ENCODE measurements around the gene DHODH.
"Not testable (repeated sequence)": the region's sequence is repeated elsewhere in the genome, so short reads cannot be mapped to it uniquely, and the experiment has no call there.

DHODH gene

DNA sequence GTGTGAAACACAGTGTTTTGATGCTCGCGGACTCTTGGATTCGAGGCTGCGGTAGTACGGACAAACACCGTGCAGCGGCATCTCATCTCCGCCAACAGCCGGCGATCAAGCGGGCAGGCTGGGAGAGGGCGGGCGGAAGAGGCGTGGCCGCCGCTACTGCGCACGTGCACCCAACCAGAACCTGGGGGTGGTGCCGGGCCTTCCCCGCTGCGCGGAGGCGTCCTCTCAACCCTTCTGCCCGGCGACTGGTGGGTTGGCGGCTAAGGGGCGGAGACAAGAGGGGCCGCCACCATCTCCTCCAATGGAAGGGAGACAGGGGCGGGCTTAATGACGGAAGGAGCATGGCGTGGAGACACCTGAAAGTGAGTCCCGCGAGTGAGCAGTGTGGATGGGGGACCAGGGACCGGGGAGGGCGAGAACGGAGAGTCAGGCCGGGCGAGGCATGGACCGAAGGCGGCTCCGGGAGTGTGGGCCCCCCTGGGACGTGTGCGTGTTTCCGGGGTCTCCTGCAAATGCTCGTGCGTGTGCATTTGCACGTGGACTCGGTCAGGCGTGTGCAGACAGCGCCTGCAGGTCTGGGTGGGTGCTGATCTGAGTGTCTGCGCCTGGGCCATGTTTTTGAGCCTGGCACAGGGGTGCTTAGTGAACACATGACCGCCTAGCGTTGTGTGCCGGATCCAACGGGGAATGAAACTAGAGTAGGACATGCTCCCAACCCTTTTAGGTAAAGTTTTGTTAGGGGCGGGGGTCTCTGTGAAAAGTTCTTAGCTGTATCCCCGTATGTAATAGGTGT, at the start of gene DHODH:
Gene DHODH, plus strand, starts transcription at position 321 of the 793 bp plus-strand sequence. Its CDS starts 21 bp downstream, at position 342.
- DNase-seq: peak; percentile 41

DNA sequence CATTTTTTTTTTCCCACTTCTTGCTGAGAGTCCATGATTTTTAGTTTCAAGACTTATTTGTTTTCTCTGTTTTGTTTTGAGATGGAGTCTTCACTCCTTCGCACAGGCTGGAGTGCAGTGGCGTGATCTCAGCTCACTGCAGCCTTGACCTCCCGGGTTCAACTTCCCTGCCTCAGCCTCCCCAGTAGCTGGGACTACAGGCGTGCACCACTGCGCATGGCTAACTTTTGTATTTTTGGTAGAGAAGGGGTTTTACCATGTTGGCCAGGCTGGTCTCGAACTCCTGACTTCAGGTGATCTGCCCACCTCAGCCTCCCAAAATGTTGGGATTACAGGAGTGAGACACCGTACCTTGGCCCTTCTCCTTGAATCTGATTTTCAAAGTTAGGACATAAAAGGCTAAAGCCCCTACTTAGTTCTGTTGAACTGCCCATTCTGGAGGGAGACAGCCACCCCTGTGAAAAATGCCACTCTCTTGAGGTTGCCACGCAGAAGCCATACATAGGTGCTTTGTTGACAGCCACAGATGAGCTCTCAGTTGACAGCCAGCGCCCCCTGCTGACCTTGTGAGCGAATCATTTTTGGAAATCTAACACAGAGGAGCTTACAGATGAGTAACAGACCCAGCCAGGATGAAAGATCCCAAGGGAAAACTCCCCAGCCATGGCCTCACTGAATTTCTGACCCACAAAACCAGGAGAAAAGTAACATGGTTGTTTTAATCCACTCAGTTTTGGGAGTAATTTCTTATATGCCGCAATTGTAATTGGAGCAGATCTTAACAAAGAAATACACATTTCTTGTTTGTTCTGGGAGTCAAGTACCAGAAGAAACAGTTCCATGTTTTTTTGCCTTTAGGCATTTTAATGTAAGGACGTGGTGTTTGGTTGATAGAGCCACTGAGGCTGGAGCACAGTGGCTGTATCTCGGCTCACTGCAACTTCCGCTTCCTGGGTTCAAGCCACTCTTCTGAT, 47.2 kb upstream of the DHODH start:
- no peak for DNase-seq

DNA sequence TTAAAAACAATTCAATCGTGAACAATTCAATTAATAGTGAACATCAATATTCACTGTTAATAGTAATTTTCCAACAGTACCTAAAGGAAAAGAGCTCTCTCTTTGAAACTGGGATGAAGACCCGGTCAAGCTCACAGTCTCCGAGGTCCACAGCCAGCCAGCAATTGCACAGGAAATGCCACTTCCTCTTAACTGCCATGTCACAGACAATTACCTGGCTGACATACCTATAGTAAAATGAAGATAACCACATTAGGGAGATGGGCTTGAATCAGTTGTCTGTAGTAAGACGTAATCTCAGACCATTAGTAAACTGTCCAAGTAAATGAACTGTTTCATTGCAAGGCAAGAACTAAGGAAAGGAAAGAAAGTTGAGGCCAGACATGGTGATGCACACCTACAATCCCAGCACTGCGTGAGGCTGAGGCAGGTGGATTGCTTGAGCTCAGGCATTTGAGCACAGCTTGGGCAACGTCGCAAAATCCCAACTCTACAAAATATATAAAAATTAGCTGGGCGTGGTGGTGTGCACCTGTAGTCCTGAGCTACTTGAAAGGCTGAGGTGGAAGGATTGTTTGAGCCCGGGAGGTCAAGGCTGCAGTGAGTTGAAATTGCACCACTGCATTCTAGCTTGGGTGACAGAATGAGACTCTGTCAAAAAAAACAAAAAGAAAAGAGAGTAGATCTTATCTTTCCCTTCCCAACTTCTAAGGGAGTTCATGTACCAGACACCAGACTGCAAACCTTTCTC, 45.2 kb upstream of the DHODH start:
- DNase-seq: no peak

DNA sequence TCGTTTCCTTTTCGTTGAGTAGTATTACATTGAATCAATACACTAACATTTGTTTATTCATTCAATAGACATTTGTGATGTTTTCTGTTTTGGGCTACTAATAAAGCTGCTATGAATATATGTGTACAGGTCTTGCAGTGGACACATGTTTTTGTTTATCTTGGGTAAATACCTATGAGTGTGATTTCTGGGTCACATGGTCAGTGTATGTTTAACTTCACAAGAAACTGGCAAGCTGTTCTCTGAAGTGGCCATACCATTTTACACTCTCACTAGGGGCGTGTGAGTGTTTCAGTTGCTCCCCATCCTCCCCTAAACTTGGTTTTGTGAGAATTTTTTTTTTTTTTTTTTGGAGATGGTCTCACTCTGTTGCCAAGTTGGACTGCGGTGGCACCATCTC, 43.3 kb upstream of the DHODH start:
- DNase-seq: no peak

DNA sequence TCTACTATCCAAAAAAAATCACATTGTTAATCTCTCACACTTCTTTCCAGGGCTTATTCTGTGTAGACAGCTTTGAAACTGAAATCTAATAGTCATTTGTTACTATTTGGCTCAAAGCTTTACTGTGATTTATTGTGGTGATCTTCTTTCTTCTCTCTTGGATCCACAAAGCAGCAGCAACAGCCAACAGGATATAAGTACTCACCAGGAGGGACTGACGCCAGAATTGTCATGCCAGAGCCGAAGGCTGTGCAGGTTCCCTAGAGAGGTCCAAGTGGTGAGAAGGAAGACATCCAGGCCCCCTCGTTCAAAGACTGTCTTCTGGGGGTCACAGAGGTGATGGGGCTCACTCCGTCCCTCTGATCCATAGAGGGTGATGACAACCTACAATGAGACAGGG, 41.6 kb upstream of the DHODH start:
- DNase-seq: no peak

DNA sequence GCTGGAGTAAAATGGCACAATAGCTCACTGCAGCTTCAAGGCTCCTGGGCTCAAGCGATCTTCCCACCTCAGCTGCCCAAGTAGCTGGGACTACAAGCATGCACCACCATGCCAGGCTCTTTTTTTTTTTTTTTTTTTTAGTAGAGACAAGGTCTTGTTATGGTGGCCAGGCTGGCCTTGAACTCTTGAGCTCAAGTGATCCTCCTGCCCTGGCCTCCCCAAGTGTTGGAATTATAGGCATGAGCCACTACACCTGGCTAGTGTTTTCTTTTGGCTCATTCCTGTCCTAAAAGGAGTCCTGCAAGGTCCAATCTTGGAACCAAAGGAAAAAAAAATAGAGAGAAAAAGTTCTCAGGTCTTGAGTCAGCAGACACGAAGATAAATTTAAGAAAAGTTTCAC, 39.2 kb upstream of the DHODH start:
- no peak for DNase-seq

DNA sequence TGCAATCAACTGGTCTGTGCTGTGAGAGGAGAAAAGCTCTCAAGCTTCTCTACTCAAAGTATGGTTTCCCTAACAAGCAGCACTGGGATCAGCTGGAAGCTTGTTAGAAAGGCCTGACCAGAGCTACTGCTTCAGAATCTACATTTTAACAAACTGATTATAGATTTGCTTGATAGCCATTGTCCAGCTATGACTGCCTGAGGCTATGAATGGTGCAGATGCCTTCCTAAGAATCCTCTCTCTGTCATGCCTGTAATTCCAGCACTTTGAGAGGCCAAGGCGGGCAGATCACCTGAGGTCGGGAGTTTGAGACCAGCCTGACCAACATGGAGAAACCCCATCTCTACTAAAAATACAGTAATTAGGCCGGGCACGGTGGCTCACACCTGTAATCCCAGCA, 37.0 kb upstream of the DHODH start:
- DNase-seq: no peak

DNA sequence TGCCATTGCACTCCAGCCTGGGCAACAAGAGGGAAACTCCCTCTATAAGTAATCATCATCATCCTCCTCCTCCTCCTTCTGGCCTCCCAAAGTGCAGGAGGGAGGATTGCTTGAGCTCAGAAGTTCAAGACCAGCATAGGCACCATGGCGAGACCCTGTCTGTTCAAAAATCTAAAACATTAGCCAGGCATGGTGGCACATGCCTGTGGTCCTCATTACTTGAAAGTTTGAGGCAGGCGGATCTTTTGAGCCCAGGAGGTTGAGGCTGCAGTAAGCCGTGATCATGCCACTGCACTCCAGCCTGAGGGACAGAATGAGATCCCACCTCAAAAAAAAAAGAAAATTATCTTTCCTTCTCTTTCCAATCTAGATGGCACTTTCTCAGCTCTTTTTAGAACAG, 36.2 kb upstream of the DHODH start:
- DNase-seq: no peak

DNA sequence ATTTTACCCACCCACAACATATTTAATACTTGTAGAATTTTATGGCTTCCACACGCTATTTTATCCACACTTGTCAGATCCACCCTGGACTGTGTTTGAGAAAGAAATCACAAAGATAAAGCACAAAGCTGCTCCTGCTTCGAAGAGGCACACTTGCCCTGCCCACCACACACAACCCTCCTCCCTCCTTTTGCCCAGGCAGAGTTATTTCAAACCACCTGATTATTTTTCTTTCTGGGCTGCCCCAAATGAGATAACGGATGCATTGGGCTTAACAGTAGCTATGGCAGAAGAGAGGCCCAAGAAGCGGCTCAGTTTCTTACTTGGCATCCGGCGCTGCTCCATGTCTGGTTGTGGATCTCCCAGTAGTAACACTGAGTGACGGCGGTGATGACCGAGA, 35.5 kb upstream of the DHODH start:
- no peak for DNase-seq

DNA sequence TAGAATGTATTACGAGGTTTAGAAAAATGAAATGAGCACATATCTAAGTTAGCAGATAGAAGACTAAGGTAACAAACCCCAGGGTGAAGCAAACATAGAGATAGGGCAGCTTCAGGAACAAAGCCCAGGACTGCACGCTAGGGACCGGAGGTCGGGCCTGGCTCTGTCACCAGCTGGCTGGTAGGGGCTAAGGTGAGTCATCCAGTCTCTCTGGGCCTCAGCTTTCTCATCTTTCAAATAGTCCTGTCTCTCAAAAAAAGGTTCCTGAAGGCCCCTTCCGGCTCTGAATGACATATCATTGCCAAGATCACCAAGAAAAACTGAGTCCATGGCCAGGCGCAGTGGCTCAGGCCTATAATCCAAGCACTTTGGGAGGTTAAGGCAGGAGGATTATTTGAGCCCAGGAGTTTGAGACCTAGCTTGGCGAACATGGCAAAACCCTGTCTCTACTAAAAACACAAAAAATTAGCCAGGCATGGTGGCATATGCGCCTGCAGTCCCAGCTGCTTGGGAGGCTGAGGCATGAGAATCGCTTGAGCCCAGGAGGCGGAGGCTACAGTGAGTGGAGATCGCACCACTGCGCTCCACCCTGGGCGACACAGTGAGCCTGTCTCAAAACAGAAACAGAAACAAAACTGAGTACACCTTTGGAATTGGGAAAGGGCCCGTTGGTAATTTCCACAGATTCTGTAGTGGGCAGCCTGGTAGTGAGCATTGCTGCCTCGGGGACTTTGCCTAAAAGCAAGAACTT, 34.3 kb upstream of the DHODH start:
- DNase-seq: no peak

DNA sequence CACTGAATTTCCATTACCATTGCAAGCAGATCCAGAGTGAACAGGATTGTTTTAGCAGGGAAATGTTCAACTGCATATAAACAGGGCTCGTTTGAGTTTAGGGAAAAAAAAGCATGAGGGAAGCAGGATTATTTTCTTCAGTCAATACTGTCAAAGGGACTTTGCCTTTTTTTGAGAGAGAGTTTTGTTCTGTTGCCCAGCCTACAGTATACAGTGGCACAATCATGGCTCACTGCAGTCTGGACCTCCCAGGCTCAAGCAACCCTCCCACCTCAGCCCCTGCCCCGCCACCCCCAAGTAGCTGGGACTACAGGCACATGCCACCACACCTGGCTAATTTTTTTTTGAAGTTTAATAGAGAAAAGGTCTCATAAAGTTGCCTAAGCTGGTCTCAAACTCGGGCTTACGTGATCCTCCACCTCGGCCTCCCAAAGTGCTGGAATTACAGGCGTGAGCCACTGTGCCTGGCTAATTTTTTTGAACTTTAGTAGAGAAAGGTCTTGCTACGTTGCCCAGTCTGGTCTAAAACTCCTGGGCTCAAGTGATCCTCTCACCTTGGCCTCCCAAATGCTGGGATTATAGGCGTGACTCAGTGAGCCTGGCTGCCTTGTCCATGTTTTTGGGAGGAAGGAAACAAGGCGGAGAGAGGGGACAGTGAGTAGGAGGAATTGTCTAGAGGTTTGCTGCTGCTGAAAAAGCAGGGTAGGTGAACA, 23.1 kb upstream of the DHODH start:
- no peak for DNase-seq

DNA sequence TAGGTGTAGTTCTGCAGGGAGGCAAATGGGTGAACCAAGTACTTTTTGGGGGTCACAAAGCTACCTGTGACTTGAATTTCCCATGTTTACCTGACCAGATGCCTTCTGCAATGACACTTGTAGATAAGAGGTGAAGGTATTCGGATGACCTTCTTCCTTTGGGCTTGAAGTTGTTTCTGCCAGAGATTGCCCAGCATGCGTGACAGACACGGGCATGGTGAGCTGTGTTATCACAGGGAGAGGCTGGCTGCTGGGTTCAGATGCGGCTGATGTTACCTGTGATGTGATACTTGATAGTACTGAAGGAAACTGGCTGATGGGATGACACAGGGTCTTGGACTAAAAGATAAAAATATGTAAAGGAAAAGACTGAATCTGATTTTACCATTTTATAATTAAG, 22.4 kb upstream of the DHODH start:
- DNase-seq: no peak

DNA sequence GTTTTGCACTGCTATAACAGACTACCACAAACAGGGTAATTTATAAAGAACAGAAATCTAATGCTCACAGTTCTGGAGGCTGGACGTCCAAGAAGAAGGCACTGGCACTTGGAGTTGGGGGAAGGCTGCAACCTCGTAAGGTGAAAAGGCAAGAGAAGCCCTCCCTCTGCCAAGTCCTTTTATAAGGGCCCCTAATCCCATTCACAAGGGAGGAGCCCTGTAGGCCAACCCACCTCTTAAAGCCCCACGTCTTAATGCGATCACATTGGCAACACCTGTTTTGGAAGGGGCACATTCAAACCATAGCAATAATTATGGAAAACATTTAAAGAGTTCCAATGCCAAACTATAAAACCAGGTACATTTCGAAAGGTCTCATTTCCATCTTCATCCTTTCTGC, 13.5 kb upstream of the DHODH start:
- no peak for DNase-seq

DNA sequence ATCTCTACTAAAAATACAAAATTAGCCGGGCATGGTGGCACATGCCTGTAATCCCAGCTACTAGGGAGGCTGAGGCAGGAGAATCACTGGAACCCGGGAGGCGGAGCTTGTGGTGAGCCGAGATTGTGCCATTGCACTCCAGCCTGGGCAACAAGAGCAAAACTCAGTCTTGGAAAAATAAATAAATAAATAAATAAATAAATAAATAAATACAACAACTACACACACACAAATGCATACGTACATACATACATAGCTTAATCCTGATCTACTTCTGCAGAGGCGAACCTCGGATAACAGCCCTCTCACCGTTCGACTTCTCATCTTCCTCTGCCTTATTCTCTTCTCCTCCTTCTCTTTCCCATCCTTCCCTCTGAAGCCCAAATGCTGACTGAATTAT, 11.0 kb upstream of the DHODH start:
- DNase-seq: not testable (repeated sequence)

DNA sequence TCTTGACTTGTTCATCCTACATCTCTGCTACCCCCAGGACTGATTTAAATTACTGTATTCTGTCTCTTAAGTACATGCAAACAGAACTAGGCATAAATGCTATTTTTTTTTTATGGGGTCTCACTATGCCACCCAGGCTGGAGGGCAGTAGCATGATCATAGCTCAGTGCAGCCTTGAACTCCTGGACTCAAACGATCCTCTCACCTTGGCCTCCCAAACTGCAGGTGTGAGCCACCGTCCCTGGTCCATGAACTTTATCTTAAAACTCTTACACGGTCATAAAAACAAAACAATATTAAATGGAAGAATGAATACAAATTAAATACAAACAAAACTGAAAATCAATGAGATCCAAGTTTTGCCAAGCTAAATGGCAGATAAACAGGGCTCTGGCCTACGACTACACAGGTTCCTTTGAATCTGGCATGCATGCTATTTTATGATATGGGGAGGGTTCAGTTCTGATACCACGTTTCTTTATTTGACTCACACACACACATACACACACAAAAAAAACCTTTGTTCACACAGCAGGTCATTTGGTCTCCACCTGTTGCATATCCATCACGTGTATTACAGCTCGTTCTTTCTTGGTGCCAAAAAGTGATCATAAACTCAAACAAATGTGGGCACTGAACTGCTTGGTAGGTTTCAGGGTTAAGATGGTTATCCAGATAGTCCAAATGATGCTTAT, 7.2 kb upstream of the DHODH start:
- no peak for DNase-seq

DNA sequence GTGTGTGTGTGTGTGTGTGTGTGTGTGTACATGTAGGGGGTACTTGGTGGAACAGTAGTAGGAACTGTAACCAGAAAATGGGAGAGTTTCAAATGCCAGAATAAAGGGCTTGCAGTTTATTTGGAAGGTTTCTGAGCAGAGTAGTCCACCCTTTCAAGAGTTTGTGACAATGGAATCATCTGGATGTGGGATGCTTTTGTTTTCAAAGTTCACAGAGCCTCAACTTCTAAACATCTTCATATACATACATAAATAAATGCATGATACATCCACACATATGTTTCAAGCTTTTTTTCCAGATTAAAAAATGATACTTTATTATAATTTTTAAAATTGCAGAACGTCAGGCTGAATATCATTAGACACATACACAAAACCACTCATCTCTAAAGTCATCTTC, 5.9 kb upstream of the DHODH start:
- no peak for DNase-seq

DNA sequence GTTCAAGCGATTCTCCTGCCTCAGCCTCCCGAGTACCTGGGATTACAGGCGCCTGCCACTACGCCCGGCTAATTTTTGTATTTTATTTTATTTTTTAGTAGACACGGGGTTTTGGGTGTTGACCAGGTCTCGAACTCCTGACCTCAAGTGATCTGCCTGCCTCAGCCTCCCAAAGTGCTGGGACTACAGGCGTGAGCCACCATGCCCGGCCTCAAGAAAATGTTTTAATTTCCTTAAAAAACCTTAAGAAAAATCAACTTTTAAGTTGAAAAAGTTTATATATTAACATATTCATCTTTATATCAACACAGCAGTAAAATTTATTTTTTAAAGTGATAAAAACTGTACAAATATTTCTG, 500 bp upstream of the DHODH start:
- not testable (repeated sequence) for DNase-seq

DNA sequence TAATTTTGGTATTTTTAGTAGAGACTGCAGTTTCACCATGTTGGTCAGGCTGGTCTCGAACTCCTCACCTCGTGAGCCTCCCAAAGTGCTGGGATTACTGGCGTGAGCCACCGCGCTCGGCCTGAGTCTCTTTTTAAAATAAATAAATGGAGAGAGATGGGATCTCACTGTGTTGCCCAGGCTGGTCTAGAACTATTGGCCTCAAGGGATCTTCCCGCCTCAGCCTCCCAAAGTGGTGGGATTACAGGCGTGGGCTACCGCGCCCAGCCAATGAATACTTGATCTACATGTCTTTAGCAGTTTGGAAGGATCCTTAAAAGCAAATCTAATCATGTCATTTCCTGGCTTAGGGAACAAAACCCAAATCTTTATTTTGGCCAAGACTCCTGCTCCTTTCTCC, 1.2 kb downstream of the DHODH start:
- no peak for DNase-seq

DNA sequence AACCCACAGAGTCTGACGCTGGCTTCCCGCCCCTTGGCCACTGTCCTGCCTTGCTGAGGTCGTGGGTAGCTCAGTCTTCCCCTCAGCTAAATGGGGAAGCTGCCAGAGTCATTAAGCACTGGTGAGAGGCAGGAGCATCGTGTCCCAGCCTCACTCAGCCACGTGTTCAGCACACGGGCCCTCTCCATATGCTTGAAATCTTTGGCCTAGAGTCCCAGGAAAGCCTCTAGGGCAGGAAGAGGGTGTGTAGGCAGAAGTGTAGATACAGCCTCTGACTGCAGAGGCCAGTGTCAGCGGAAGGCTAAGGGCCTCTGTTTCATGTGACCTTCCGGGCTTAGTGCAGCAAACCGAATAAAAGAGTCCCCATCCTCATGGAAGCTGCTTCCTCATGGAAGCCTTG, 4.1 kb downstream of the DHODH start:
- DNase-seq: no peak

DNA sequence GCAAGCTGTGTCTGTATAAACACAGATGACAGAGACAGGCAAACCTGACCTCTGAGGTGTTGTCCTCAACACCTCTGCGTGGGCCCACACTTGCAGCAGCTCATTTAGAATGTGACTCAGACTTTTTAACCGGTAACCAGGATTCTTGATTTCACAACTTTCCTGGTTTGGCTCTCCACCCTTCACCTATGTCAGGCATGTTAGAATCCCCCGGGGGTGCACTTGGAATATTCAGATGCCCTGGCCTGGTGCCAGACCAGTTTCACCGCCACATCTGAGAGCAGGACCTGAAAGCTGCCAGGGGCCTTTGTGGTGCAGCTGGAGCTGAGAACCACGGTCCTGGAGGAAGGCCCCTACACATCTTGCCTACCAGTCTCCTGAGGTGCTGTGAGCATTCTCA, 4.8 kb downstream of the DHODH start:
- no peak for DNase-seq

DNA sequence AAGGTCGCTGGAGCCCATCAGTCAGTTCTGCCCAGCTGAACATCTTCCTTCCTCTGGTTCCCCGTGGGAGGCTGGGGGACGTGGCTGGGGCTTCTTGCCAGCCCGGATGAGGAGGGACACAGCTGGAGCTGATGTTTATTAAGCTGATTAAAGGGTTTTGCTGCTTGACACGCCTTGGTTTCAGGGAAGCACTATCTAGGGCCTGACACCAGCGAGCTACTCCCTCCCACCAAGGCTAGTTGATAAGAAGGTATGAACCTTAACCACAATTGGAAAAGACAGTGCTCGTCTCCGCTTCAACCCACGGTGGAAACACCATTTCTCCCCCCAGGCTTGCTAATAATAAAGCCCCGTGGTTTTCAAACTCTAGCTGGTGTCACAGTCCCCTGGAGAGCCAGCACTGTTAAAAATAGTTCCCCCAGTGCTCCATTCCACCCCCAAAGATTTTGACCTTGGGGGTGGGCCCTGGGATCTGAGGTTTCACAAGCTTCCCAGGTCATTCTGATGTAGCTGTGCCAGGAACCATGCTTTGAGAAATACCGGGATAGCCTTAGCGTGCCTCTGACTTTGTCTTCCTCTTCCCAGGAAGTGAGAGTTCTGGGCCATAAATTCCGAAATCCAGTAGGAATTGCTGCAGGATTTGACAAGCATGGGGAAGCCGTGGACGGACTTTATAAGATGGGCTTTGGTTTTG, 5.5 kb downstream of the DHODH start:
- DNase-seq: no peak

All from NCI-H2029 treated with DMSO at 0.1 percent for 48 hours (cell line).